GM18907 (cell line): ENCODE measurements around the gene HDAC4.
A peak's percentile ranks its signal among the peaks of the same experiment; 100 is the strongest.

Source experiments
- ATAC-seq: cut with Tn5 transposase; IDR thresholded peaks from one replicate; pipeline ENCODE4 v1.9.1; 2021; ENCODE audit warnings: mild to moderate bottlenecking, moderate library complexity; ENCODE audit not compliant: unreplicated experiment

HDAC4 gene

DNA sequence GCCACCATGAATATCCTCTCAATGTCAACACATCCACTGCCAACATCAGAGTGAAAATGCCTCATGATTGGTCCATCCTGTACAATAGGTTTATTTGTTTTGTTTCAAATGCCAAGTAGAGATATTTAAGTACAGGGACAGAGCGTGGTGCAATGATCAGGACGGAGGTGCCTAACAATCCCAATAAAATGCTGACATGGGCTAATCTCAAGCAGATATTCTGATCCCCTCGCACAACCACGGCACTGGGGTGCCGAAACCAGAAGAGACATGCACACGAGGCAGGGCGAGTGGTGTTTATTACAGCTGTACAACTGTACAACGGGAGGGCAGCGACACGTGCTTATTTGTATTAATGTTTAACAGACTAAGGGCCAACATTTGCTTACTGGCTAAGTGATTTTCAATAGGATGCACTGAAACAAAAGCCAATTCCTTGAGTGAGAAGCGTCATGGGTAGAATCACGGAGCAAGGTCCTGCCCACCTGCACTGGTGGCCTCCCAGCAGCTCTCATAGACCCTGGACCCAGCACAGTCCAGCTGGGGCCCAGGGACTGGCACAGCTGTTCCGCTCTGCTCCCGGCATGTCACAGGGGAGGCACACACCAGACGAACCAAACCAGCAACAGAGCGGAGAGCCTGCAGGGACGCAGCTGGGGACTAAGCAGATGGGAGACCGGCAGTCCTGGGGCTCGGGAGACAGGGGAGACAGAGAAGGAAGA lies 101.4 kb downstream of the HDAC4 start:
- ATAC-seq = no peak

DNA sequence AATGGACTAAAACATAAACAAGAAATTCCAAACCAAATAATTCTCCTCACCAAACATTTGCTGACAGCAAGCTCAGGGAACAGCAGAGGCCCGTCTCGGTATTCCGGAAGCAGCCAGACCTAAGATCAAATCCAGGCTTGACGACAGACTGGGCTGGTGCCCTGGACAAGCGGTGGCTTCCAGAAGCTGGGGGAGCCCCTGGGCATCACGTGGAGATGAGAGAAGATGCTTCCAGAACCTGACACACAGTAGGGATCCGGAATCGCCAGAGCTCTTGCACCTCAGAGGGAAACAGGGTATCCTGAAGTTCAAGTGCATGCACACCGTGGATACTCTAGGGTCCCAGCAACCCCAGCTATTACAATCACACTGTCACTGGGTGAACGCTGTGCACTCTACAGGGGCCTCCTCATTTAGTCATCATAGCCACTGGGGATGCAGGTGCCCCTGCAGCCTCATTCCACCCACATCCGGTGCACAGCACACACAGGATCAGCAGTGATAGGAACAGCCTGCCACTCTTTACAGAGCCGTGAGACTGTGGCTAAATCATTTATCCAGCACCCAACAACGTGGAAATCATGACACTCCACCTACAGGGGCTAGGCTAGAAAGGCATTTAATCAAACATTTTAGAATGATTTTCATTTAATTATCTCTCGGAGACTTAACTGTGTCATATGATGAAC lies 102.6 kb downstream of the HDAC4 start:
- no peak for ATAC-seq

DNA sequence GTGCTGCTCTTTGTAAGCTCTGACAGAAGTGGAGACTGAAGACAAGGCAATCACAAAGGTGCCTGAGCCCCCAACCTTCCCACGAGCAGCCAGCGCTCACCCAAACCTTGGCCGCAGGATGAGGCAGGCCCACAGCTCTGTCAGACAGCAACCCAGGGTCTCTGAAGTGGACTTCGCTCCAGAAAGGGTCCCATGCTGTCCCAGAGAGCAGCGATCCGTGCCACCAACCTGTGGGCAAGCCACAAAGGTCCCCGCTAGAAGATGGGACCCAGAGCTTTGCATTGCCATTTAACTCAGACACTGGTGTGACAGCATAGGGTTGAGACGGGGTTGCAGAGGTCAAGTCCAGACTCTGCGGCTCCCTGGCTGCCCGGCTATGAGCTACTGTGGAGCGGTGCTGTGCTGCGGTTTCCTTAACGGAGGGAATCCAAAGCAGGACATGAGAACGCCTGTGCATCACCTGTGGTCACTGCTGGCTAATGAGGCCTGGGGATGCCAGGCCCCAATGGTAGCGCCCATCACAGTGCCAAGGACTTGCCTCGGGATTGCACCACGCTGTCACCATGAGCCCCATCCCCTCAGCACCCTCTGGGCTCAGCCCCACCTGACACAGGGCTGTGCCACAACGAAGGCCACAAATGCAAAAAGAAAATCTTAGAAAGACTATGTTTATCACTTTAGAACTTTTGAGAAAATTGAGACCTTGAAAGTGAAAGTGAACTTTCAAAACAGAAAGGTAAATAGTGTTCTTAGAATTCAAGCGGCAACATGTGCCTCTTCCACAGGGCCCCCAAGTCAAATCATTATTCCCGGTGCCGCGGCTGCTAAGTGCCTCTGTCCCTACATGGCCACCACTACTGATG lies 103.4 kb downstream of the HDAC4 start:
- ATAC-seq = no peak

DNA sequence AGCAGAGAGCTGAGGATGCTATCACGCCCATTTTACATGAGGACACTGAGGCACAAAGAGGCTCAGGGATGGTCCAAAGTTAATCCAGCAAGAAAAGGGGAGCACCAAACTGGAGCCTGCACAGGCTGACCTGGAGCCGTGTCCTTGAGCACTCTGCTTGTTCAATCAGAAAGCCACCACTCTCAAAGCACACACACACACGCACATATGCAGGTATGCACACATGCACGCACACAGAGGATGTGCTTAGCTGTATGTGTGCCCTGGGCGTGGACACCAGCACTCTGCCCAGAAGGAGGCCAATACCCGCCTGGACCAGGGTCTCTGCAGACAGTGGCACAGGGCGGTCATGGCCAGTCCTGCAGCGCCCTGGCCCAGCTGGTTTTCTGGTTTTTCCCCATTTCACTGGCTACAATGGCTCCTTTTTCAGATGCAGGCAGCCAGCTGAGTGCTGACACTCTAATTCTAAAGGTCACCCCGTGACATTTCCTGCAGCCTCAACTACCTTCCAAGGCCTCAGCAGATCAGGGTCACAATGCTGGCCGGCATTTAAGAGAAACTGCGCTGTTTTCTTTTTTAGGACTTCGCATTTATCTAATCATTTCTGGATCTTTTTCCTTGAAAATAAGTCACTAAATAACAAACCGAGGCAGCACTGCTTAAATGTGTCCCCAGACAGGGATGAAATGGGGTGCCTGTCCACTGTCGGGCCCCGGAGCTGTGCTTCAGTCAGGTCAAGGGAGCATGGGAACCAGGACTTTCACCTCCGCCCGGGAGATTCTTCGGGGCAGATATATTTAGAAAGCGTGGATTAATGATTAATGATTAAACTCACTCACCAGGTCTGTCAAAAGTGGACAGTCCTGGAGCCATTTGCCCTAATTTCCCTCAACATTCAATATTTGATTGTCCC lies 104.5 kb downstream of the HDAC4 start:
- no peak for ATAC-seq

DNA sequence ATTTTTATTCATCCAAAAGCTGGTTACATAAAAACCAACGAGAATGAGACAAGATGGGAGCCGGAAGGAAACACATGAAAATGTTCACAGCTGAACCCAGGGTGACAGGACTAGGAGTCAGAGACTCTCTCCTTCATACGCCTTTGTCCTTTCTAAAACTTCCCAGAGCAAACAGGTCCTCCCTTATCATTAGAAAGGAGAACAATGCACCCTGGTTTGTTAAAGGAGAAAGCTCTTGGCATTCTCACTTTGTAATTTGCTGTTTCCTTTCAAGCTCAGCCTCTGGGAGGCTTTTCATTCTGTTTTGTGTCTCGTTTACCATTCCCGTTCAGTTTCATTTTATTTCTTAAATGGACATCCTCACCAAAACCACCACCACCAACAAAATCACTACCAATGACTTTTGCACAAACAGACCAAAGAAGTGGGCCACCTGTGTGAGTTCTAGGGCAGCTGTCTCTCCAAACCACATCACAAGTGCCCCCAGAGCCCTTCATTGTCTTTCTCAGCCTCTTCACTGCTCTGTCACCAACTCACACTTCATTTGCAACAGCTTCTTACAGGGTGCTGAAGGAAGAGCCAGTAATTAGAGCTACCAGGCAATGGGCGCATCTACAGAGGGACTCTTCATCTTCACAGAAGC lies 105.3 kb downstream of the HDAC4 start:
- ATAC-seq = no peak

DNA sequence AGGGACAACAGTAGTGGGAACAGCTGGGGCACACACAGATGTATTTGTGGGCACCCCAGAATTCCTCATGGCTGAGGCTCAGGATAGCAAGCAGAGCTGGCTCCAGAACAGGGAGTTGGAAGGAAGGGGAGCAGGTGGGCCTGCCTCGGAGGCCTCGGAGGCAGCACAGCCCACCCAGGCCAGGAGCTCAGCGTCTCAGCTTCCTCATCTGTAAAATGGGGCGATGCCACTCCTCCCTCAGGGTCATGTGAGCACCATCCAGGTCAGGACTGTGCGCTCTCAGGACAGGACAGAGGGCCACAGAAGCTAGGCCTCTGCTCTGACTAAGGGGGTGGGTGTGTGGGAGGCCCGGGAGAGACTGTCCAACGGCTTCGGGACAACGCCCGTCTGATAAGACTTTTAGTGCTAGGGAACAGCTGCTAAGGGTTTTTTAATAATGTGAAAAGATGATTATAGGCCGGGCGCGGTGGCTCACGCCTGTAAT lies 106.2 kb downstream of the HDAC4 start:
- ATAC-seq = no peak

DNA sequence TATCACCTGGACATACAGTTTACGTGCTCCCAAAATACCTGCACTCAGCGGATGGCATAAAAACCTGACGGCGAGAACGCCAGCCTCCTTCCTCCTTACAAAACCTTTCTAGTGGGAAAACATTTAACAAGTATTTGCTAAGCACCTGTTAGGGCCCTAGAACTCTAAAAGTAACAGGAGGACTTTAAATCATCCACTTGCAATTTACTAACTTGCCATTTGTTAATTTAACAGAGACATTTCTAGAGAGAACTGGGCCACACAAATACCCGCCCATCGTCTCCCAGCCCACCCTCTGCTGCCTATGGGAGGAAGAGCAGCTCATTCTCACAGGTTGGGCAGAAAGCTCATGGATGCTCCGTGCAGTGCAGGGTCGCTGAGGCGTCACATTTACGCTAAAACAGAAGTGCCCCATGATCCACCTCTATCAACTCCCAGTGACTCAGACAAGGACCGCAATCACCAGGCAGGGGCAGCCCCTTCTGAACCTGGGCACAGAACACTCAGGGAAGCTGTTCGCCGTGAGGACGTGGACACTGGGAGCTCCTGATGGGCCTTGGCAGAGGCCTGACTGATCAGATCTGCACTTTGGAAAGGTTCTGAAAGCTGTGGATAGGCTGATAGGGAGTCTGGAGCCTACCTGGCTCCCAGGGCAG lies 106.9 kb downstream of the HDAC4 start:
- ATAC-seq = peak; percentile 77

DNA sequence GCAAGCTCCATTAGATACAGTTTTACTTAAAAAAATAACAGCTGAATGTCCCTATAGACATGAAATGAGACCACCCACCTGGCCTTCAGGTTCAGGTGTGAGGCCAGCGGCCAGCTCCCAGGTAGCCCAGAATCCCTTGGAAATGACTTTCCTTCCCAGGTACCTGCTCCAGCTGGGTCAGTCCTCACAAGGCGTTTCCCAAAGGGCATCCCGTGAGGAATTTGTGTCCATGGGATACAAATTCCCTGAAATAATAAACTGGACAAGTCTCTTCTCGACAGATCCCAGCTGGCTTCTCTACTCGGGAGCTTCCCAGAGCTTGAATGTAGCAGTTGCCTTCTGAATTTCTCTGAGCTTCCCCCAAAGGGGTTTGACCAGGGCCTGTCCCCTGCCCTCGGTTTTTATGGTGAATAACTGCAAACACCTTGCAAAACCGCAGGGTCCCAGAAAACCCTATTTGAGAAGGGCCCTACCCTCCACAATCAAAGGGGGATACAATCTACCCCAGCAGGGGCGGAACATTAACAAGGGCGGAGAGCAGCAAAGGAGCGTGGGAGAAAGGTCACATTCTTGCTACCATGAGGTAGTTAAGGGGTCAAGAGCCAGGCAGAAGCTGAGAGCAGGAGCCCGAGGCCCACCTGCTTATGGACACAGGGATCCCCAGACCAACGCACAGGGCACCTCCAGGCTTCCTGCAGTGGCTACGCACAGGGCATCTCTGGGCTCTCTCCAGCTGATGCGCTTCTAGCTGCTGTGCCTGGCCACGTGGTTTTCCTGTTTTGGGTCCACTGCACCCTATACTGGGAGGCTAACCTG lies 107.7 kb downstream of the HDAC4 start:
- ATAC-seq = no peak

DNA sequence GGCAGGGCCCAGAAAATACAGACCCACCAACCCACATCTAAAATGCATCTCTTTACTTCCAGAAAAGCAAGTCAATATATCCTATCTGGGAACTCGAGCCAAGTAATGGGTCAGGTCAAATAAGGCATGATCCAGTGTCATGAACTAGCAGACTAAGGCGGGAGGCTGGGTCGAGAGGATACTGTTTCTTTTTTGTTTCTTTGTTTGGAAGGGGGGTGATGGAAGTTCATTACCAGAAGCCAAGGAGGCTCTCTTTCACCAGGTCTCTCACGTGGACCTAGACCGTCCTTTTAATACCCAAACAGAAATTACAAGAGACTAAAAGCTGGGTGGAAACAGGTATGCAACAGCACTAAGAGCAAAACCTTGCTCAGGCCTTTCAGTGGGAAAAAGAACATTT lies 108.3 kb downstream of the HDAC4 start:
- no peak for ATAC-seq

DNA sequence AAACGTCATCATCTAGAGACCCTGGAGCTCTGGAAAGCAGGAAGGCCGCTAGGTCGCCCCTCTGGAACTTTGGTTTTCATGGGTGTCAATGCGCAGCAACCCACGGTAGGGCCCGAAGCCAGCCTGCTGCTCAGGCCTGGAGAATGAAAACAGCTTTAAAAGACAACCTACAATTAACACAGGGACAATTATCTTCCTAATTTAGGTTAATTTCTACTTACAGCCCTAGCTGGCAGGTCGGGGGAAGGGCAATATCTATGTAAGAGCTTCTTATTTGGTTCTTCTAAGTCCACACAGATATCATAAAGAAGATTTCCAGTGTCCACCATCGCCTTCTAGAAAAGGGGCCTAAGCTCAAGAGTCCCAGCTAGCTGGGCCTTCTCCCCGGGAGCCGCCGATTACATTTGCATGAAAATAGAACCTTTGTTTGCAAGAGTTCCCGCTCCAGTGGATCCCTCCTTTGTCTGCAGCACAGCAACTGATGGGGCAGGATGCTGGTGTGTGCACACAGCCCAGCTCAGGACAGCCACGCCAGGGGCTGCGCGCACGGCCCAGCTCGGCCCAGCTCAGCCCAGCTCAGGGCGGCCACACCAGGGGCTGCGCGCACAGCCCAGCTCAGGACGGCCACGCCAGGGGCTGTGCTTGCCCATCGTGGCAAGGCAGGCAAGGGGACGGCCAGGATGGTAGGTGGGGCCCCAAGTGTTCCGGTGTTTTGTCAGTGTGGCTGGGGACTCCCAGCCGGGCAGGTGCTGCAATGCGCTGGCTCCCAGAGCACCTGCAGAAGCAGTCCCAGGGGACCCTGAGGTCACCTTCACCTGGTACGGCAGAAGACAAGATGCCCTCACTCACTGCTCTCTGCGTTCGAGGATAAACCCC lies 109.1 kb downstream of the HDAC4 start:
- no peak for ATAC-seq

DNA sequence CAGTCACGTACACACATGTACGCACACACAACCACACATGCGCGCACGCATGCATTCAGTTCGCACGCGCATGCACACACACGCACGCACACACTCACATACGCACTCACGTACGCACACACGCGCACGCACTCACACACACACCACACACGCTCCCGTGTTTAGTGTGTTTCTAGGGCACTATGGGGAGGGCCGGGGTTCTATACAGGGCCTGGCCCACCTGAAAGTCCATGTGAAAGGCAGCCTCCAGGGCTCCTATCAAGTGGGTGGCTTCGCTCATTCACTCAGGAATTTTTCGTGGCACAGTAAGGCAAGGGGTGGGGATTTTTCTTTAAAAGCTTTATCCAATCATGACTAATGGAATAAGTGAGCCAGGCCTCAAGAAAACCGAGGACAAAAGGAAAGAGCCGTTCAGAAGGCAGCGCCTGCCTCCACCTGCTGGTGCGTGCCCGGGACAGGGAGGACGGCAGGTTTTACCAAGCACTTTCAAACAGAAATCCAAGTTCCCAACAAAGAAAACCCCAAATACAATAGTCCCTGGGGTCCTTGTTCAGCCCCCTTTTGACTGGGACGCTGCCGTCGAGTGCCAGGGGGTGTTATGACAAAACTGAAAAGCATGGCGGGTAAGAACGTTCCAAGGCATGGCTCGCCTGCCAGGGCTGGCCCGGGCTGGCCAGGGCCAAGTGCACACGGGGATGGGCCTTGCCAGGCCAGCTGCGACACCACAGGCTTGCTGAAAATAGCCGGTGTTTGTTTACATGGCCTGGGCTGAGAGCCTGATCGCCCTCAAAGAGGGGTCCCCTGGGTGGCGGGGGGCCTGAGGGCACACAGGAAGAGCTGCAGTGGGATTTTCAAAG lies 110.0 kb downstream of the HDAC4 start:
- ATAC-seq = no peak

DNA sequence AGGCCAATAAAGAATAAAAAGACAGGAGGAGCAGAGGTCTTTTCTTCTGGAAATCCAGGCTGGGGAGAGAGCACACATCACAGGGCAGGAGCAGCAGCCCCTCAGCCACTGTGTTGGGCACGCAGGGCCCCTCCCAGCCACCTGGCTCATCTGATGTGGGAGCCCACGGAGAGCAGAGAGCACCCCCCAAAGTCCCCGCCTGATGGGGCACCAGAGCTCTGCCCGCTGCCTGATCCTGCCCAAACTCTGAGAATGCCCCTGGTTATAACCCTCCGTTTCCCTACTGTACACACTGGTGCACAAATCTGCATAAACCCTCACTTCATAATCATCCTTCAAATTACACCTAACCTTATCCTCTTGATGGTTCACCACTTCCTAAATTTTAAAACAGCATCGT lies 111.3 kb downstream of the HDAC4 start:
- ATAC-seq = no peak

DNA sequence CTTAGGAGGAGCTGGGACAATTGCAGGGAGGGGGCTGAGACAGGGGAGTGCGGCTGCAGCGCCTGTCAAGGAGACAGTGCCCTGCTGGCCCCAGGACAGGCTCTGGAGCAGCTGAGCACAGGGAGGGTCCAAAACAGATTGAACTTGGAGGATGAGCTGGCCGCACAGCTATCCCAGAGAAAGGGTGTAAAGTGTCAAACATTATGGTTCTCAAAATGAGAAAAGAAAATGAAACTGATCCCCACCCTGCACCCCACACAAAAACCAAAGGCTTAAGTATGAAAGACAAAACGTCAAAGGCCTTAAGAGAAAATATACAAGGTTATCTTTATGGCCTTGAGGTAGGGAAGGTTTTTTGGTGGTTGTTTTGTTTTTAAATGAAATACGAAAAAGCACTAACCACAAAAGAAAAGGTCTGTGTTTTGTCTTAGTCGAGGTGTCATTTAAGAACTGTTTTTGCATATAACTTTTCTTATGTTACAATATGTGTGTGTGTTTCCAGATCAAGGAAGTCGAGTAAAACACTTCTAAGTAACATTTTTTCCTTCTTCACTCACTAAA lies 111.8 kb downstream of the HDAC4 start:
- peak; percentile 58 for ATAC-seq

DNA sequence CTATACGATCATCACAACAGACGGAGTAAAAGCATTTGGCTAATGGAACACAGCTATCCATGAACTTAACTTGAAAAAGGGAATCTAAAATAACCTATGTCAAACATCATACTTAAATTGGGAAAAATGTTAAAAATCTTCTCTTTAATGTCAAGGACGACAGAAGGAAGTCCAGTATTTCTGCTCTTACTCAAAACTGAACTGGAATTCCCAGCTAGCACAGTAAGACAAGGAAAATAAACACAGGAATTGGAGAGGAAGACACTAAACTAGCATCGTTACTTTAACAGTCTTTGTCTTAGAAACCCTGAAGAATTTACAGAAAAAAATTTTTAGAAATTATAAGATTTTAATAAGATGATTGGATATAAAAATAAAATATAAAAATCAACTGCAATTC lies 112.6 kb downstream of the HDAC4 start:
- ATAC-seq = no peak

DNA sequence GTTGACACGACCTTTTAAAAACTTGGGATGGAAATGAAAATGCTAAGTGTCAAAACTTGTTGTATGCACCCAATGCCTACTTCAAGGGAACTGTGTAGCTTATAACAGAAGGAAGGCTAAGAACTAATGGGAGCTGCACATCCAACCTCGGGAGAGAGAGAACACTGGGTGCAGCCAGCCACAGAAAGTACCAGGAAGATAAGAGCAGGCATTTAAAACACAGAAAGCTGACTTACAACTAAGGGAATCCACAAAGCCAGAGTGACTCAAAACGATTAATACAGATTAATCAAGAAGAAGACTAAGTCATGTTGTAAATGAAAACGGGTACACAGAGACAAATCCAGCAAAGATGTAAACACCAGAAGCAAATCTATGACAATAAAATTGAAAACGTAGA lies 113.4 kb downstream of the HDAC4 start:
- no peak for ATAC-seq

DNA sequence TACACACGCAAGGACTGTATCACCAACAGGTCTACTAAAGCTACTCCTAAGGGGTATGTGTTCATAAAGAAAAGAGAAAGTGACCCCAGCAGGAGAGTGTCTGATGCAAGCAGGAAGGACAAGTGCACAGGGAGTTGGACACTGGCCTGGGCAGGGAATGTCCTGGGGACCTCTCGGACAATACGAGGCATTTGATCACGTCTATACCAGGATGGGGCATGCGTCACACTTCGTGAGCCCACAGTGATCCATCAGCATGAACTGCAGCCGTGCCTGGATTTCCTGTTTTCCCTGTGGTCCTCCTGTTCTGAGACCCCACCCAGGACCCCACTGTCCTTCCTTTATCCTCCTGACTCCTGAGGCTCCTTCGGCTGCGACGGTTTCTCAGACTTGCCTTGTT lies 113.9 kb downstream of the HDAC4 start:
- no peak for ATAC-seq

DNA sequence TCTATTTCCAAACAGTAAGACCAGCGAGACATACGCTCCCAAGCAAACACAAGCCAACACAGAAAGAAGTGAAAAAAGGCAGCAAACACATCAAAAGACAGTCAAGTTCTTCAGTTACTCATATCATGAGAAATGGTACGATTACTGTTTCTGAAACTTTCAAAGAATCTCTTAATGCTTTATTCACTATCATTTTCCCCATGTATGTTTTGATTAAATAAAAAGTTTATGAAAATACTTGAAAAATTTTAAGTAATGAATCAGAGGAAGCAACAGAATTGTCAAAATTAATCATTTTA lies 114.9 kb downstream of the HDAC4 start:
- no peak for ATAC-seq
